Germinal center (tissue), 1 donor: ENCODE measurements around the gene CDH23.

ENCODE experiments used
- DNase-seq: peaks from one replicate; pipeline ENCODE4 v3.0.0; 2012; ENCODE audit warnings: mixed read lengths, low spot score

The CDH23 gene

DNA sequence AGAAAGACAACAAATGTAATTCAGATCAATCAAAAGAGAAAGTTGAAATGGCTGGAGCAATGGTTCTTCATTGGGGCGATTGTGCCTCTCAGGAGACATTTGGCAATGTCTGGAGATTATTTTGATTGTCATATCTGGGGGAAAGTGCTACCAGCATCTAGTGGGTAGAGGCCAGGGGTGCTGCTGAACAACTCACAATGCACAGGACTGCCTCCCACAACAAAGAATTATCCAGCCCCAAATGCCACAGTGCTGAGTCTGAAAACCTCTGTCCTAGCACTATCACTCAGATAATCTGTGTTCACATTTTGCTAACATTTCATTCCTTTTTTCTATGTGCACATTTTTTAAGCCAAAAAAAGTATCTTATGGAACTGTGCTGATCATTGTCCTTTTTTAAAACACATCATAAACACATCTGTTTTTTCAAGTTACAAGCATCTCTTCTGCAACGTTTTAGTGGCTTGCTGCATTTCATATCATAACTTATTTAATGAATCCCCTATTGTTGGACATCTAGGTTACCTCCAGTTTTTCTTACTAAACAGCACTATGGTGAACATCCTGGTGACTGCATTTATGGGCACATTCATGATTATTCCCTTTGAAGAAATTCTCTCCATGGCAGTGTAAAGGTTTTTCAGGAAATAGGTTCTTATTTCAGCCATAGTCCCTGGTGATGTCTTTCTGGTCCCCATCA lies 208.7 kb downstream of the CDH23 start:
- no peak for DNase-seq

GRCh38 chr10:71606257-71607081 lies 209.7 kb downstream of the CDH23 start:
- DNase-seq, result no peak

- DNase-seq, result no peak
These were observed 210.3 kb downstream of the CDH23 start for GRCh38 chr10:71607082-71607443.

DNA sequence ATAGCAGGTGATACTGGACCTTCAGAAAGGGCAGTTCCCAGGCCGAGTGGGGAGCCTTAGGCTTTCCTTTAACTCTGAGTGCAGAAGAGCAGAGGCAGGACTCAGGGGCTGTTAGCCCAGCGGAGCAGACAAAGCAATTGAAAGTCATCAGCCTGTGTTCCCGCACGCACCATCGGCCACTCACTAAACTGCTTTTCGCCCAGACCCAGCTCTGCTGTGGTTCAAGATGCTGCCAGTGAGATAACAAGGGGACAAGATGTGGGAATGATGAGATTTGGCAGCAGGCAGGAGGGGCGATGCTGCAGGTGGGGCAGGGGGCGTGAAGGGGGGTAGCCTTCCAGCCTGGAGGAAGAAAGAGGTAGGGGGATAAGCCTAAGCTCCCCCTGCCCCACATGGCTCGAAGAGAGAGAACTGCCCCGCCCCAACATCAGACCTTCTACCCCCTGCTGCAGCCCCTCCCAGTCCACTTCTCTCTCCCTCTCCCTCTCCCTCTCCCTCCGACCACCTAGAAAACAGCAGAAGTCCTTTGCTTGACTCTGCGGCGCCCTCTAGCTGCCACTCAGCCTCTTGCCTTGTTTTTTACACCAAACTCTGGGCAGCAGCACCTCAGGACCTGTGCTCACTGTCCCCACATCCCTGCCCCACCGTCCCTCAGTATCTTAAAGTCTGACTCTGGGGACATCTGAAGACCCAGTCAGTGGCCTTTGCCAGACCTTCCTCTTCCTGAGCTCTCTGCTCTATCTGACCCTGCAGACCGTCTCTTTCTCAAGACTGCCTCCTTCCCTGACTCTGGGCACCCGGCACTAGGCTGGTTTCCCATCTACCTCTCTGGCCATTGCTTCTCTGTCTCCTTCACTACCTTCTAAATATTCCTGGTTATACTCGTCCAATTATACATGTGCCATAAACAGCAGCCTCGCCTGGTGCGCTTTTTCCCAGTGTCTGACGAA lies 212.4 kb downstream of the CDH23 start:
- peak; percentile 69 for DNase-seq

GRCh38 chr10:71610651-71611050 lies 213.9 kb downstream of the CDH23 start:
- DNase-seq, result no peak

GRCh38 chr10:71611131-71611530 lies 214.4 kb downstream of the CDH23 start:
- no peak for DNase-seq

- DNase-seq, result no peak
These were observed 215.1 kb downstream of the CDH23 start for GRCh38 chr10:71611709-71612422.

DNA sequence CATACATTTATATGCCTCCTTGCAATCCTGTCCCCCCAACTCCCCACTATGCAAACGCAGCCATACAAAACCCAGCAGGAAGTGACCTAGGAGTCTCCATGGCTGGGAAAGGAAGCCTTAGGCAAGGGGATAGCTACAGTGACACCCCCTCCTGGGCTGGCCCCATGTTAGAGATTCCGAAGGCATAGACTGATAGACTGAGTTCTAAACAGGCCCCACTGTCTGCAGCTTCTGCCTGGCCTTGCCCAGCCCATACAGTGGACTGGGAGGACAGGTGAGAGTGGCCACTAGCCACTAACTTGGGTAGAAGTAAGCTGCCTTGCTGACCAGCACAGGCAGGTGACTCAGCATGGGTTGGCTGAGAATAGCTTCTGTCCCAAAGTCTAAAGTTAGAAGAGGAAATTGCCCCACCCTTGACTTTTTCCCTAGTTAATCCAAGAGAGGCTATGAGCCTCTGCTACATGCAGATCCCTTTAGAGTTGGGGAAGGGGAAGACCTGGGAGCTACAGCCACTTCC lies 216.6 kb downstream of the CDH23 start:
- DNase-seq, result no peak

- DNase-seq, result no peak
These were observed 217.2 kb downstream of the CDH23 start for GRCh38 chr10:71613877-71614276.

DNA sequence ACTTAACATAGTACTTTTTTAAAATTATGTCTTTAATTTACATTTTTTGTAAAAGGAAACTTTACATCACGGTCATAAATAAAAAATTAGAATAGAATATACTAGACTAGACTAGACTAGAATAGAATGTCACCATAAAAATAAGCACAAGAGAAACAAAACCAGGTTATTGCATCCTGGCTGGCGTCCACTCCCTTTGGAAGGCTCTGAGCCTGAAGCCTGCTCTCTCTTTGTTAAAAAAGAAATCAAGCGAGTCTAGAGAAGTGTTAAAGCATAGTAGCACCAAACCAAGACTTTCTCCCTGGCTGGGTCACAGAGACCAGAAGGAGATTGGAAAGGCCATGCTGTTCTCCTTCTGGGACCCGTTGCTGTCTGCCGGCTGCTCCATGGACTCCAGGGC lies 218.2 kb downstream of the CDH23 start:
- DNase-seq, result no peak

- no peak for DNase-seq
These were observed 219.0 kb downstream of the CDH23 start for GRCh38 chr10:71615538-71616329.

DNA sequence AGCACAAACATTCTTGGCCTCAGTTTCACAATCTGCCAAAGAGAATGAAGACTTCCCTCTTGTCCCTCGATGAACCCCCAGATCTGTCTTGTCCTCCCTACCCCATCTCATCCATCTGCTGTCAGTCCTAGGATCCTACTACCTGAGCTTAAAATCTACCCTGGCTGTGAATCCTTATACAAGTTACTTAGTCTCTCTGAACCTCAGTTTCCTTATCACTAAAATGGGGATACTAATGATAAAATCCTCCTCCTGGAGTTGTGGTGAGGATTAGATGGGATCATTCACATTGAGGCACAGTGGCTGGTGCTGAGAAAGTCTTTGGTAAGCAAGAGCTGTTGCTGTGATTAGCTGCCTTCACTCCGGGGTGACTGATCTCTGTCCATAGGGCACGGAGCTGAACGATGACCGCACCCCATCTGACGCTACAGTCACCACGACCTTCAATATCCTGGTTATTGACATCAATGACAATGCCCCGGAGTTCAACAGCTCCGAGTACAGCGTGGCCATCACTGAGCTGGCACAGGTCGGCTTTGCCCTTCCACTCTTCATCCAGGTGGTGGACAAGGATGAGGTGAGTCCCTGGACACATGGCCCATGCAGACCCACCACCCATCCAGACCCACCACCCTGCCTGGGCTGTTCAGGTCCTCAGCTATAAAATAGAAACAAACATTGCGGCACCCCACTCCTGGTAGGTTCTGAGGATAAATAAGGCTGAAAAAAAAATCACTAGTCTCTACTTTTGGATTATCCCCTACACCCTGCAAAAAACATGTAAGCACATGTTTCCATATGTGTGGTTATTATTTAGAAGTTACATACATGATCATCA lies 220.3 kb downstream of the CDH23 start:
- no peak for DNase-seq

GRCh38 chr10:71618176-71618575 lies 221.5 kb downstream of the CDH23 start:
- no peak for DNase-seq

- DNase-seq, result no peak
These were observed 221.9 kb downstream of the CDH23 start for GRCh38 chr10:71618598-71618997.

- no peak for DNase-seq
These were observed 223.9 kb downstream of the CDH23 start for GRCh38 chr10:71620642-71621041.

DNA sequence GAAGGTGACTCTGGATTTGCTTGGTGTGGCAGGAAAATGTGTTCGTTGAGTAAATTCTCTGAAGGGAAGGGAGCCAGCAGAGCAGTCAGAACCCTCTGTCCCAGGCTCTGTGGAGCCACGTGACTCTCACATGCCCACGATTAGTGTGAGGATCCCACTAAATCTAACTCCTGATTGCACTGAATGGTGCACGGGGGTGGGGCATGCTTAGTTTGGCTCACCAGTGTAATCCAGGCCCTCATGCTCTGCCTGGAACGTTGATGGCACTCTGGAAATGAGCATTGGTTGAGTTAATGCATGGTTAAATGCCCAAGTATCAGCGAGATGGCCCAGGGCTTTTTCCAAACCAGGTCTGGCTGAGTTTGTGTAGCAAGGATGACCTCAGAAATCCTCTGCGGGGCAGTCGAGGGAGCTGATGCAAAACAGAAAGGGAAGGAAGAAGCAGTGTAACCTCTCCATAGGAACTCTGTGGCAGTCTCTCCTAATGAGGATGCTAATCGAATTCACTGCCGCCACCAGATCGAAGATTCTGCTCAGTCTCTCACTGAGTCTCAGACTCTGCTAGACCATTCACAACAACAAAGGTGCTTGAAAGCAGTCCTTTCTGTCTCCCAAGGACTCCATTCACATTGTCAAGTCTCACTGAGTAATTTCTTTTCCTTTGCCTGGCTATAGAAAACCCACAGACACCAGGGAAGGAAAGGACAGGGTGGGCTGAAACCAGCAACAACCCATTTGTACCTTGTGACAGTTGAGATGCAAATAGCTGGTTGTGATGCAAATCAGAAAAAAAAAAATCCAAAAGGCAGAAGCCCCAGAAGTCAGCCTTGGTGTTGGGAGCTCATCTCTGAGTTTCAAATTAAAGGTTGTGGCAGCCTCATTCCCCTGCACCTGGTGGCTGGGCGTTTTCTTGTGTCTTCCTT lies 224.8 kb downstream of the CDH23 start:
- DNase-seq, result peak; percentile 59

GRCh38 chr10:71622154-71622526 lies 225.4 kb downstream of the CDH23 start:
- DNase-seq, result no peak

DNA sequence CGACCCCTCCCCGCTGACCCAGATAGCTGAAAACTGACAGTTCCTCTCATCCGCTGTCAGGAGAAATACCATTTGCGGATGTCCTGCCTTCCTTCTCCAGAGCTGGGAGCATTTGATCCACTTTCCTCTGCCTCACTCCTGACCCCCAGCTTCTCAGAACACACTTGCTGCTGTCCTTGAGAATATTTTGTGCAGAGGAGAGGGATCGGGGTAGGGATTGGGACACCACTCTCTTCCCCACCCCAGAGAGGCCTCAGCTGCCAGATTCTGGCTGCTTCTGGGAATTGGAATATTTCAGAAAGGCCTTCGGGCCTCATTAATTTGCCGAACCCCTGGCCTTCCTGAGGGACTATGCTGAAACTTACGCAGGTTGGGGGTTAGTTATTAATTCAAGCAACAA lies 225.9 kb downstream of the CDH23 start:
- no peak for DNase-seq
